GM10847 (cell line): Measurements from ENCODE around the gene PTPN12.

ENCODE experiments used
- POLR2A ChIP-seq: IDR thresholded peaks from 2 replicates; pipeline ENCODE4 v1.6.1; 2011; ENCODE audit not compliant: insufficient read length; ENCODE audit errors: extremely low read depth

The PTPN12 gene

DNA sequence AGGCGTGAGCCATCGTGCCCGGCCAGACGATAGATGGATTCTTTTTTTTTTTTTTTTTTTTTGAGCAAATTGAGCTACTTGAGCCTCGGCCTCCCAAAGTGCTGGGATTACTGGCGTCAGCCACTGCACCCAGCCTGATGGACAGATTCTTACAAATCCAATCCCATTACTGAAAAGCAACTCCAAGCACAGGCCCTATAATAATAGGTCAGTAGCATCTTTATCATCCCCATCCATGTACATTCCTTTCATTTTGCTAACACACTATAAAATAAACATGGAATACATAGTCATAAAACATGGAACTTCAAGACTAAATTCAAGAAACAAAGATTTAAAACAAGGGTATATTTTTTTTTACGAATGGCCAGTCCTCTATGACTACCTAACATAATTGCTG, 143.2 kb downstream of the PTPN12 start:
- no peak for TF ChIP-seq POLR2A

DNA sequence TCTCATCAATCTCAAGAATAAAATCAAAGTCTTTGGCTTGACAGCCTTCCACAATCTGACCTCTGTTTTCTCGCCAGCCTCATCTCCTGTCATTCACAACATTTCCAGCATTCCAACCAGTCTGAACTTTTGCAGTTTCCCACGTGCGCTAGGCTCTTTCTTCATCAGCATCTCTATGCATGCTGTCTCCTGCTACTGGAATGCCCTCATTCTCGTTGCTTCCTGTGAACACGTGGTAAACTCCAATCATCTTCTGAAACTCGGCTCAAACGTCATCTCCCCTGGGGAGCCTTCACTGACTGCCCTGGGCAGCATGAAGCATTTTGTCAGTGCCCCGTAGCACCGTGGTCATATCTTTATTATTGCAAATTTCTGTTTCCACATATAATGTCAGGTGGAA, 146.9 kb downstream of the PTPN12 start:
- no peak for TF ChIP-seq POLR2A

GRCh38 chr7:77685233-77685632, 148.1 kb downstream of the PTPN12 start:
- TF ChIP-seq POLR2A = no peak

- no peak for TF ChIP-seq POLR2A
Observed at GRCh38 chr7:77687100-77687746, 150.1 kb downstream of the PTPN12 start.

DNA sequence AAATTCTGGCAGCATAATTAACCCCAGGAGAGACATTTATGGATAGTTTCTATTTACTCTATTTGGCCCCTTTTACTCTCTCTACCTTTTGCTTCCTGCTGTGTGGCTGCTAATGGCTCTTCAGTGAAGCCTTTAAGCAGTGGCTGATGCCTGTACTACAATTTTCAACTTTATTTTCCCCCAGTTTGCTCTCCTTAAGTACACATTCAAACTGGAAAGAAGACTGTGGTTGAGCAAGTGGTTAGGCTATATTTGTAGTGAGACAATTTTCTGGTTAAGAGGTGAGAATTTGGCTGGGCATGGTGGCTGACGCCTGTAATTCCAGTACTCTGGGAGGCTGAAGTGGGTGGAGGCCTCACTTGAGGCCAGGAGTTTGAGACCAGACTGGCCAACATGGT, 150.7 kb downstream of the PTPN12 start:
- no peak for TF ChIP-seq POLR2A
